GM18526 (cell line): Measurements from ENCODE around the gene C17orf113.

Source experiments
- POLR2A ChIP-seq: IDR thresholded peaks from 3 replicates; pipeline ENCODE4 v1.6.1; 2011; ENCODE audit not compliant: insufficient read length; ENCODE audit errors: extremely low read depth

The C17orf113 gene

GRCh38 chr17:42055027-42055426, 4.6 kb upstream of the C17orf113 start:
- TF ChIP-seq POLR2A: no peak

GRCh38 chr17:42053731-42054500, 3.5 kb upstream of the C17orf113 start:
- no peak for TF ChIP-seq POLR2A

GRCh38 chr17:42052346-42052877, 2.0 kb upstream of the C17orf113 start:
- no peak for TF ChIP-seq POLR2A

- no peak for TF ChIP-seq POLR2A
These were observed 1.2 kb upstream of the C17orf113 start for GRCh38 chr17:42051645-42052044.

- no peak for TF ChIP-seq POLR2A
These were observed 606 bp upstream of the C17orf113 start for GRCh38 chr17:42051013-42051400.

GRCh38 chr17:42049834-42050392, 488 bp downstream of the C17orf113 start:
- TF ChIP-seq POLR2A: no peak

GRCh38 chr17:42047343-42047742, 3.1 kb downstream of the C17orf113 start:
- TF ChIP-seq POLR2A: no peak

- no peak for TF ChIP-seq POLR2A
These were observed 4.7 kb downstream of the C17orf113 start for GRCh38 chr17:42045719-42046118.

- TF ChIP-seq POLR2A: no peak
These were observed 7.6 kb downstream of the C17orf113 start for GRCh38 chr17:42042598-42043319.

GRCh38 chr17:42041619-42042018, 8.8 kb downstream of the C17orf113 start:
- TF ChIP-seq POLR2A: no peak

GRCh38 chr17:42040818-42041217, 9.6 kb downstream of the C17orf113 start:
- no peak for TF ChIP-seq POLR2A

- TF ChIP-seq POLR2A: no peak
These were observed 10.3 kb downstream of the C17orf113 start for GRCh38 chr17:42039794-42040763.

- no peak for TF ChIP-seq POLR2A
These were observed 12.0 kb downstream of the C17orf113 start for GRCh38 chr17:42038221-42038973.

GRCh38 chr17:42034059-42034458, 16.3 kb downstream of the C17orf113 start:
- no peak for TF ChIP-seq POLR2A
